ENCODE data around the gene SNX17.
"Not testable (repeated sequence)": the region's sequence is repeated elsewhere in the genome, so short reads cannot be mapped to it uniquely, and the experiment has no call there.

Gene SNX17

GRCh38 chr2:27407798-27408491 lies 37.5 kb downstream of the SNX17 start:
- peak; percentile 73 for DNase-seq

- peak; percentile 54 for DNase-seq
Observed at GRCh38 chr2:27408601-27409320, 38.3 kb downstream of the SNX17 start.

GRCh38 chr2:27409321-27410073 lies 39.1 kb downstream of the SNX17 start, which contains the start of gene PPM1G:
Gene PPM1G (minus strand): TSS chr2:27409591. CDS start chr2:27409422, 169 bp downstream.
- DNase-seq: peak; percentile 95

- no peak for DNase-seq
Observed at GRCh38 chr2:27412419-27413152, 42.2 kb downstream of the SNX17 start.

GRCh38 chr2:27416151-27416550 lies 45.7 kb downstream of the SNX17 start:
- no peak for DNase-seq

- no peak for DNase-seq
Observed at GRCh38 chr2:27420996-27421395, 50.6 kb downstream of the SNX17 start.

GRCh38 chr2:27421660-27422250 lies 51.3 kb downstream of the SNX17 start:
- DNase-seq: no peak

- DNase-seq: no peak
Observed at GRCh38 chr2:27422958-27423357, 52.5 kb downstream of the SNX17 start.

- DNase-seq: not testable (repeated sequence)
Observed at GRCh38 chr2:27425039-27425438, 54.6 kb downstream of the SNX17 start.

Data from NCI-H69 (cell line).